GM19043 (cell line): ENCODE measurements around the gene CTNNA2.

ENCODE experiments used
- ATAC-seq: cut with Tn5 transposase; IDR thresholded peaks from one replicate; pipeline ENCODE4 v1.9.1; 2021; ENCODE audit warnings: low read depth; ENCODE audit not compliant: unreplicated experiment

CTNNA2 gene

DNA sequence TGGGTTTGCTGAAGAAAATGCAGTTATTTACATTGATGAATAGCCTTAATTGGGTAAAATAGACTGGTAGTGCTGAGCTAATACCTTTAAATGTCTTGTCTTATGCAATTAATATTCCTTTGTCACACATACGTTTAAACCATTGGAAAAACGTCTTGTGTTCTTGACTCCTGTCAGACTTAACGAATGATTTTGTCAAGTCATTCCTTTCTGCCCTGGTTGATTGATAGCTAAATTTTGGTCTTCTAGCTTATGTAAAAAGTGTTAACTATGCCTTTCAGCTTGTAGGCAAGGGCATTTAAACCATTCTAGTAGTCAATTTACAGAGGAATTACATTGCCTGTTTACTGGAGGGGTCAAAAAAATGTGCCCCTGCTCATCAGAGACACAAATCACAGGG lies 897.5 kb downstream of the CTNNA2 start:
- no peak for ATAC-seq

DNA sequence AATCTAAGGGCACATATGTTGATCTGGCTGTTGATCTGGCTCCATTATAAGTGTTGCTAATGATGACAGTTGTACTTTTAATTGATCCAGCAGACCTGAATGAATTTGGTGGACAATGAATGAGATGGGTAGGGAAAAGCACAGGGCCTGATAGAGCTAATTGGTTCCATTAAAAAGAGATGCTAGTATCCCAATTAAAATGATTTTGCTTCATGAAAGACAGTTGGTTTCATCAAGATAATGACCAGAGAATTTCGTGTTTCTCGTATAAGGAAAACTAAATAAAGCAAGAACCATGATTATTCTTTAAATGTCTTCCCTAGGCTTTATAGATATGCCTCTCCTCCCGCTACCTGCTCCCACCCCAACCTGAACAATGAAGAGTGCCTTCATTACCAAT lies 900.3 kb downstream of the CTNNA2 start:
- ATAC-seq: no peak

DNA sequence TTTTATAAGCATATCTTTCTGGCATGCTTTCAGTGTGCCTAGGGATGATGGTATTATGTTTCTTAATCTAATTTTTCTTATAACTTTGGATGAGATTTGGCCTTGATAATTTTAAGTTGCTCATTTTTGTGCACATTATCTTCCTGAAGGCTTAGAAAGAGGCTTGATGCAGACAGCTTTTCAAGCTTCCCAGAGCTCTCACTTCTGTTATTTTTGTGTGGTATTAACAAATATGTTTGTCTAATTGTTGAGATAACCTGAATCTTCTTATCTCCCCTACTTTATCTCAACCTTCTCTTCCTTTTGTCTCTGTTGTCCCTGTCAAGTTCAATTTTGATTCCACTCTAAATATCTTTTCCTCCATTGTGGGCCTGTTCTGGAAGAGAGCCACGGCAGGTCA lies 904.9 kb downstream of the CTNNA2 start:
- ATAC-seq: no peak

DNA sequence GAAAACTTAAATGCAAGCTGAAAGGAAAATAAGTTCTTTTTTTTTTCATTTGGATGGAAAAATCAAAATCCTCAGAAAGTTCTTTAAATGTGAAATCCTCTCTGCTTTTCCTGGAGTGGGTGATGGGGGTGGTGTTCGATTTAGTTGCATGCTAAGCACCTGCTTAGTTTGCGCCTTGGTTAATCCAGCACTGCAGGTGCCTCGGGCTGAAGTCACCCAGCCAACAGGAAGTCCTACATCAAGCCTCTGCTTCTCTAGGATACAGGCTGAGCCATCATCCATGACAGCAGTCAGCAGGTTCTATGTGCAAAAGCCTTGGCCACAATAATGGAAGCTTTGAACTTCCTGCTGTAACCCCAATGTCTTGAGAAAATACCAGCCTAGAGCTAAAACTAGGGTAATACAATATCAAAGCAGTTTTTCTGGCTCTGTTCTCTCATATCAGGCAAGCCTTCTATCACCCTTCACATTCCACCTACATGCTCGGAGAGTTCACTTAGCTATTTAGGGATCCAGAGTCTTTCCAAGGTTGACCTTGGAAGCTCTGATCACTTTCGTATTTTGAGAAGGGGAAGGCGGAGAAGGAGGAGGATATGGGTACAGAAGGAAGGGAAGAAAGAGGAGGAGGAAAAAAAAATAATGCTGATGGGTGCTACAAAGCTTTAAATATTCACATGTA lies 907.8 kb downstream of the CTNNA2 start:
- no peak for ATAC-seq

DNA sequence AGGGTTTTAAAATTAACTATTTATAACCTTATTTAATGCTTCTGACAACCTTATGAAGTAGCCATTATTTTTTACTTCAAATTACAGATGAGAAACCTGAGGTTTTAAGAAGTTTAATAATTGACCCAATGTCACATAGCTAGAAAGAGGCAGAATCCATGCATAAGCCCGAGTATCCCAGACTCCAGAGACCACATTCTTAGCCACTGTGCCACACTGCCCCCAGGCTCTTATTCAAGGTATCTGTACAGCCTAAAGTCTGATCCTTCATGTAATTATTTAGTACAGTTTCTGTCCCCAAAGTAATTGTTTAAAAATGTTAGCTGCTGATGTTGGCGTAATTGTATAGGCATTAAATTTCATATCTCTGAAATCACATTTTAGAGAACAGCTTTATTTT lies 916.4 kb downstream of the CTNNA2 start:
- ATAC-seq: no peak

DNA sequence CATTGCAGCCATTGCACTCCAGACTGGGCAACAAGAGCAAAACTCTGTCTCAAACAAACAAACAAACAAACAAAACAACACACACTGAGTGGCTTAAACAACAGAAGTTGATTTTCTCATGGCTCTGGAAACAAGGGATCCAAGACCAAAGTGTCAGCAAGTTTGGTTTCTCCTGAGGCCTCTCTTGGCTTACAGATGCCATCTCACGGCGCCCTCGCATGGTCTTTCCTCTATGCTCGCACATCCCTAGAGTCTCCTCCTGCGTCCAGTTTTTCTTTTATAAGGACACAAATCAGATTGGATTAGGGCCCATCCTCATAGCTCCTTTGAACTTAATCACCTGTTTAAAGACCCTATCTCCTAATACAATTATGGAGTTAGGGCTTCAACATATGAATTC lies 925.1 kb downstream of the CTNNA2 start:
- ATAC-seq: no peak

DNA sequence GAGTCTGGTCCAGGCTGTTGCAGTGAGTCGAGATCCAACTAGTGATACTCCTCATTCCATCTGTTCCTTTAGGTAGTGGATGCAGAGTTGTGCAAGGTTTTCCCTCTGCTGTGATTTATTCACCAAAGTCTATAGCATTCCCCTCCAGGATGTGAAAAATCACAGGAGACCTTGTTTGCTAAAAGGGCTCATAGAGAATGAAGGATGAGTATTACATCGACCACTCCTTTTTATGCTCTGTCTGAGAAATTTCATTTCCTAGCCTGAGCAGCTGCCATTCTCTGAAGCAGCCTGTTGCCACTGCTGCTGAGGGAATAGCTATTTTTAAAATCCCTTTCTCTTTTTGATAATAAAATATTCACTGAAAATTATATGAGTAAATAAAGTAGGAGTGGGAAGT lies 925.8 kb downstream of the CTNNA2 start:
- ATAC-seq: no peak

DNA sequence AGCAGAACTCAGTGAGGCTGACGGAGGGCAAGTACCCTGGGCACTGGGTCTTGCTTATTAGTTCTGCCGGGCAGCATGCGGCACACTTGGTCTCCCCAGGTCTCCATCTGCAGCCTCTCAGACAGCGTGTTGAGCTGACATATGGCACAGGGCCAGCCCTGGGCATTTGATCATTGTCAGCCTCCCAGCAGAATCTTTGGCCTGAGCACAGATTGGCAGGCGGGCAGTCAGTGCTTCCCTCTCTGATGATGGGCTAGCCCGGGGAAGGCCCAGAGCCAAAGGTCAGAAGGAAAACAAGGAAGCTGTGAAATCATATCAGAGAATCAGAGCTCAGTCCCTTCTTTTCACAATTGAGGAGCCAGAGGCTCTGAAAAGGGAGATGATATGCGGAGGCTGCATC lies 941.8 kb downstream of the CTNNA2 start:
- no peak for ATAC-seq

DNA sequence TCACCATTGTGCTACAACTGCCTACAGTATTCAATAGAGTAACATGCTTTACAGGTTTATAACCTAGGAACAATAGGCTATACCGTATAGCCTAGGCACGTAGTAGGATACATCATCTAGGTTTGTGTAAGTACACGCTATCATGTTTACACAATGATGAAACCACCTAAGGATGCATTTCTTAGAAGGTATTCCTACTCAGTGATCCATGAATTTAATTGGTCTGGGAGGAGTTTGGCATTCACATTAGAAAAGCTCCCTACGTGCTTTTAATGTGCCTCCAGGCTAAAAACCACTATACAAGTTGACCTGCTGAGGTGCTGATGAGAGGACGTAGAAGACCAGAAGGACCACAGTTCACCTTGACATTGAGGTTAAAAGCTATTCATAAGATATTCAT lies 946.2 kb downstream of the CTNNA2 start:
- no peak for ATAC-seq

DNA sequence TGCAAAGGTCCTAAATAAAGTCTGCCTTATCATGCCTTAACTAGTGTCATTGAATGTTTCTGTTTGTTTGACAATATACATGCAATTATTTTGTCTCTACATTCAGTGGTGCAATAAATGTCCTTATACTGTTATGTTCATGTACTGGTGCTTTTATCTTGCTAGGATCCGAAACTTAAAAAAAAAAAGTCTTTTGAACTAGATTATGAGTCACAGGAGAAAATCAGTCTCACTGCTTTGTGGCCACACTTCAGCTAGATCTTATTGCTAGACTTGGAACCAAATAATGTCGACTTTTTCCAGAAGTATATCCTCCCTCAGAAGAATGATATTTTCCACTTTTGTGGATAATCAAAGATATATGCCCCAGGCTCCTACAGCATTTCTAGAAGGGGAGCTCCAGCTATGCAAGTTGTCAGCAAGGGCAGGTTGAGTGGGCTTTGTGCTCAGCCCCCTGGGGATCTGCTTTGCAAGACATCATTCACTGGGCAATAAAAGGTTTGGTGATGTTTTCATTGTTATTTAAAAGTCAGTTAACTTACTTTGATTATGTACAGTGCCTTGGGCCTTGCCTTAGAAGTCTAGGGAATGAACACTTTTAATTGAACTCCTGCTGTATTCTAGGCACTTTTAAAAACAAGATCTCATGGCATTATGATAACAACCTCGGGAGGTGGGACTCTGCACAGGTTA lies 948.8 kb downstream of the CTNNA2 start:
- no peak for ATAC-seq

DNA sequence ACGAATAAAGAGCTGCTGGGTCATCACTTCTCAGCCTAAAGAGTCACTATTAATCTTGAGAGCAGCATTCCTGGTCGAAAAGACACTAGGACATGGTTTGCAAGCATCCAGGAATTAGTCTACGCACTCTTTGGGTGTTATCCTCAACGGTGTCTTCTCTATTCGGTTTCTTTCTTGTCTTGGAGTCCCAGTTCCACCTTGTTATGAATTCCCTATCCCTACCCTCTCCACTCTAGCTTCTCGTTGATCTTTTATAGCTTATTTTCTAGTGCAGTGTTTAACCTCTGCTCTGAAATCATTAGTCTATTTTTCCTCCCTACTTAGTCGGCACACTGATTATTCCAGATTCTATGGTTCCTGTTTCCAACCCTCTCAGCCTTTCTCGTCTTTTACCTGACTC lies 949.8 kb downstream of the CTNNA2 start:
- ATAC-seq: no peak

DNA sequence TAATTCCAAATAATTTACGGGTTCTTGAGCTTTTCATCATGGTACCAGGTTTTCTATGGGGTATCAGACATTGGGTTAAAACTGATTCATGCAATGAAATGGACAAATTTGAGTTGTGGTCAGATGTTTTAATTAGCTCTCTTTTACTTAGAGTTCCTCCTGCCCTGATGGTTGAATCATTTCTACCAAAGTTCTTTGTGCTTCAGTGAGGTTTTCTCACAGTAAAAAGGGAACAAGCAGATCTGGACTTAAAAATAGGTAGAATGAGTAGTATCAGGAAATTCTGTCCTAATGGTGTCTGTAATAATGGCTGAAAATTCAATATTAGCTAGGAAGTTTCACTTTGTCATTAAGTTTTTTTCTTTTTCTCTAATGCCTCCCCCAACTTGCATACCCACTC lies 951.4 kb downstream of the CTNNA2 start:
- no peak for ATAC-seq

DNA sequence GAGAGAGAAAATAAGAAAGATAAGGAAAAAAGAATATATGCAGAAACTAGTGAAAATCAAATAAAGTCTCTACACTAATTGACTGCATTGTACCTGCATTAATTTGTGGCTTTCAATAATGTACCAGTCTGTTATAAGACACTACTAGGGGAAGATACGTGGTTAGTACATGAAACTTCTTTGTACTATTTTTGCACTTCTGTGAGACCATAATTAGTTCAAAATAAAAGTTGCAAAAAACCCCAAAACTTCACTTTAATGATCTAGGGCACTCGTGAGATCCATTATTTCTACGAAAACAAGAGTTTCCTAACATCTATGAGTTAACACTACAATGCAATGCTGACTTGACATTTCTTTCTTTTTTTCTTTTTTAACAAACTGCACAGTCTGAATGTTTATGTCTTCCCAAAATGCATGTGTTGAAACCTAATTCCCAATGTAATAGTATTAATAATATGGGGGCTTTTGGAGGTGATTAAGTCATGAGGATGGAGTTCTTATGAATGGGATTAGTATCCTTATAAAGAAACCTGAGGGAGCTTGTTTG lies 954.5 kb downstream of the CTNNA2 start:
- ATAC-seq: no peak

DNA sequence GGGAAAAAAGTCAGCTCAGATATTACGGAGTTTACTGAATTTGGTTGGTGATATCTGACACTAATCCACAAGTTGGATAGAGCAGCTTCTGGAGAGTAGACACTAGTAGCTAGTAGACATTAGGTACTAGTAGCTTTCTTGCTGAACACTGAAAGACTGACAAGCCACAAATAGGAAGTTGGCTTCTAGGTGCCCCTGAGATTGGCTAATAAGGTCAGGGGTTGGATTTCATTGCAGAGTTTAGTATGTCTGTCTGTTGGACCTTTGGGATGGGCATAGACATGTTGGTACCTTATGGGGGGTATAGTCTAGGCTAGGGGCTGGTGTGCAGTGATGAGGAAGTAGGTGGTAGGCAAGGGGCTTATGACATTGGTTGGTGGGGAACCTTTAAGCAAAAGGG lies 956.6 kb downstream of the CTNNA2 start:
- no peak for ATAC-seq

DNA sequence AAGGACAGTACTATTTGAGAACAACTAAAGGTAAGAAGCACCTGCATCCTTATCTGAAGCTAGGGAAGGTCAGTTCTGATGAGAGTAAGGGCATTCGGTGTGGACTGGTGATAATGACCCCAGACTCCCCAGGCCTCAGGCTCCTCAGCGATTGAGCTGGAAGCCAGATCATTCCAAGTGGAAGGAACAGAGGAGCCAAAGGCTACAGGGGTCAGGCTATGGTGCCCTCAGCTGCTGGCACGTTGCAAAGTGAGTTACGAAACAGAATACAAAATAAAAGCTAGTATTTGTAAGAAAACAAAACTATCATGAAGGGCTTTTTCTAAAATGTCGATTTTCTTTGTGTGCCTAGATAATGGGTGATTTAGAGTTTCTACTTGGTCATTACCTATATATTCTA lies 960.2 kb downstream of the CTNNA2 start:
- no peak for ATAC-seq

DNA sequence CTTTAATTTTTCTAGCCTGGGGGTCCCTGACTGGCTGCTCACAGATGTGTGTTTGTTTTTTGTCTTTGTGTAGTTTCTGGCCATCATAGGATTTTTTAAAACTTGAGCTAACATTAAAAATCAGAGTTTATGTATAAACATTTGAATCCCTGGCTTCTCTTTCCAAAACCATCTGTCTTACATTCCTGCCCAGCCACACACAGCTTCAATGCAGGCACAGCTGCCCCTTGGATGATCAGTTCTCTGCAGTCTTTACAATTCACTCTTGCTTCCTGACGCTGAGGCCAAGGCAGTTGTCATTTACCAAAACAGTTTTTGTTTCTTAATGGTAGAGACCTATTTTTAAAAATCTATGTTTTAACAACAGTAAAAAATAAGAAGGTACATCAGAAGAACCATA lies 960.9 kb downstream of the CTNNA2 start:
- ATAC-seq: no peak

DNA sequence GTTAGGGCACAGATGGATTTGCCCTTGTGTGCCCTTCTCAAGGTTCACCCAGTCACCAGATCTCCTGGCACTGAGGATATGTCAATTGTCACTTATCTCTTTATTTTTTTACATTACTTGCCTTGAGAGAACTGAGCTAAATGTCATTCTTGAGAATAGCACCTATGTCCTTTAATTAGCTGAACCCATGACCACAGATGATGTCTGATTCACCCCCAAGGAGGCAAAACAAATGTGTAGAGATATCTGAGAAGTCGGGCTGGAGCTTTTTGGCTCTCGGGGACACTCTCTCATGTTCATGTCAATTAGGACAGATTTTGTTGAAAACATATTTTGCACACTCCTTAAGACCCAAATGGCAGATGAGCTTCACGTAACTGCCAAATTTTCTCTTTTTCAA lies 963.1 kb downstream of the CTNNA2 start:
- ATAC-seq: no peak

DNA sequence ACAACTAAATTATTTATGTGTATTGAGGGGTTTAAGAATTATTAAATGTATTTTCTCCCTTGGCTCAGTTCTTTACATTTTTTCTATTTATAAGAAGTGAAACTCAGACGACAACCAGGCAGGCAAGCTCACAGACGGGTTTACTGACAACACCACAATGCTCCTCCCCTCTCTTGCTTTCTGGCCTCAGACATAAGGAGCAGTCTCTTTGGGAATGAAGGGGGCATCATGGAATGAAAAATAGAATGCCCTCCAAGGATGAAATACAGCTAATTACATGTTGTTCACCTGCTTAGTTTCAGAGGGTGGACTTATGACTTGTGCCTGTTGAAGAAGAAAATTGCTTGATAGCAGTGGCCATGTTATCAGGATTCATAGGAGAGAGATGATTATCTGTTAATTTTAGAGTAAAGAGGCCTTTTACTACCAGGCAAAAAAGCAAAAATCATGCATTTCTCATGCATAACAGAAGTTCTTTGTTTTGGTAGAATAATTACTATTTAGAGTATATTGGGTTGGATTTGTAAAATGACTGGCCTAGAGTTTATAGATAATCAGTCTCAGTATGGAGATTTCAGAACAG lies 963.8 kb downstream of the CTNNA2 start:
- no peak for ATAC-seq

DNA sequence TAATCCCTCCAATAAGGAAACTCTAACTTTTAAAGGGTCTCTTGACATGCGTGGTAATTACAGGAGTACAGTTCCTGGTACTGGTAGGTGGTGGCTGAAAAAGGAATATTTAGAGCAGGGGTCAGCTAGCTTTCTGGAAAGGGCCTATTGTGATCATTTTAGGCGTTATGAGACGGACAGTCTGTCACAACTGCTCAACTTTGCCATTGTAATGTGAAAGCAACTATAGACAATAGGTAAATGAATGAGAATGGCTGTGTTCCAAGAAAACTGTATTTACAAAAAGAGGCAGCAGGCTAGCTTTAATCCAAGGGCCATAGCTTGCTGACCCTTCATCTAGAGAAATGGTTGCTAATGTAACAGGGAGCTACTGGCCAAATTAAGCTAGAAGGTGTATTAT lies 969.4 kb downstream of the CTNNA2 start:
- no peak for ATAC-seq

DNA sequence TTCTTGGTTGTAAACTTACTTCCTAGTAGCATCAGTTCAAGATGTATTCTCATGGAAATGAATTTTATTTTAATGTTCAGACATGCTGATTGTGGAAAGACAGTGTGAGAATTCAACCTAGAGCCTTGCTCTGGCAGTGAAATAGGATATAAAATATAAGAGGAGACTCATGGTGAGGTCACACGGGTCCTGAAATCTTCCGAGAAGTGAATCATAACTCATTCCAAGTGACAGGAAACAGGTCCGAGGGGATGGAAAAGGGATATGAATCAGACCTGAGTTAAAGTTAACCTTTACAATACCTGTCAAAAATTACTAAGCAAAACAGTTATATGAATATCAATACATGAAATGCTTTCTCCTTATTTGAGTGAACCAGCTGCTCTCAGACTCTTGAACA lies 976.9 kb downstream of the CTNNA2 start:
- ATAC-seq: no peak

DNA sequence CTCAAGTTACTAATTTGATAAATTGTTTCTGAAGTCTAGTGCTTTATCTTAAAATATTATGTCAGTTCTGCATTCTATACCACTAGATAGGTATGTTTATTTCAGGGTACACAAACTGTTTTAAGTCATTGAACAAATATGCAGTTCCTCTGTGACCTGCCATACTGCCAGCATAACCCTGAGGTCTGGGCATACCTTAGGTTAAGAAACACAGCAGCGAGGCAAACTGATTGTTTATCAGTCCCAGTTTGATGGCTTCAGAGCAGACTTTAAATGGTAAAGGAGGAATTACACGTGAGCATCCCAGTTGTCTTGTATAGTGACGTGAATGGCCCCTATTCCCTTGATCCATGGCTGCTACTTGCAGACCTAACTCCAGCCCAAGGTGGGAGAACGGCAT lies 978.1 kb downstream of the CTNNA2 start:
- ATAC-seq: no peak

DNA sequence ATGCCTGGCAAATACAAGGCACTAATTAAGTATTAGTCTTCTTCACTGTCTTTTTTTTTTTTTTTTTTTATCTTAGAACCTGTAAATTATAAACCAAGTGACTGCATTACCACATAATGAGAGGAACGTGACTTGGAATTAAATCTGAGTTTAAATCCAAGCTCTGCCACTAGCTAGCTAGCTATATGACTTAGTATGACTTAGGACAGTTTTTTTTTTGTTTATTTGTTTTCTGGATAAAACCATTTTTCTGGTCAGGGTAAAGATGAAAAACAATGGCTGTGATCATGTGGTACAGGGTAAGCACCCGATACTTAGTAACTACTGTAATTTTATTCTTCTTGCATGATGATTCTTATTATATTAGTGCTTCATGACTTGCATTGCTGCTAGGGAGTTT lies 983.5 kb downstream of the CTNNA2 start:
- no peak for ATAC-seq
